Mesendoderm (in vitro differentiated cells): ENCODE measurements around the gene PAM.

Experiments used
- DNase-seq: peaks from one replicate; pipeline ENCODE4 v3.0.0; 2013
- H2AK5ac ChIP-seq: 2 replicates; pipeline ENCODE4 v1.6.1; 2013; ENCODE audit warnings: low read length, inconsistent platforms
- H2BK120ac ChIP-seq: 2 replicates; pipeline ENCODE4 v1.6.1; 2013; ENCODE audit warnings: low read depth, mild to moderate bottlenecking, low read length, moderate library complexity, mixed read lengths
- H2BK15ac ChIP-seq: replicated peaks from 2 replicates; pipeline ENCODE4 v1.6.1; 2013; ENCODE audit warnings: low read depth, mild to moderate bottlenecking, moderate library complexity
- H2BK5ac ChIP-seq: 2 replicates; pipeline ENCODE4 v1.6.1; 2013; ENCODE audit warnings: low read length, inconsistent platforms
- H3K18ac ChIP-seq: 2 replicates; pipeline ENCODE4 v1.6.1; 2013; ENCODE audit warnings: mild to moderate bottlenecking, low read length, mixed read lengths
- H3K23ac ChIP-seq: one replicate; pipeline ENCODE4 v1.6.1; 2013; ENCODE audit warnings: low read length
- H3K27ac ChIP-seq: 2 replicates; pipeline ENCODE4 v1.5.1; 2013; ENCODE audit warnings: low read depth, mild to moderate bottlenecking, inconsistent platforms, low read length, moderate library complexity
- H3K27me3 ChIP-seq: 2 replicates; pipeline ENCODE4 v1.6.1; 2013; ENCODE audit warnings: low read length, control low read depth, mild to moderate bottlenecking, inconsistent platforms; ENCODE audit not compliant: insufficient read depth, poor library complexity
- H3K36me3 ChIP-seq: 2 replicates; pipeline ENCODE4 v1.6.1; 2013; ENCODE audit warnings: low read length, inconsistent platforms; ENCODE audit not compliant: control insufficient read depth, insufficient read depth
- H3K4ac ChIP-seq: one replicate; pipeline ENCODE4 v1.6.1; 2013; ENCODE audit warnings: low read depth, mild to moderate bottlenecking, low read length, moderate library complexity
- H3K4me1 ChIP-seq: 2 replicates; pipeline ENCODE4 v1.6.1; 2013; ENCODE audit warnings: low read depth, low read length, inconsistent platforms; ENCODE audit not compliant: control insufficient read depth
- H3K4me2 ChIP-seq: 2 replicates; pipeline ENCODE4 v1.6.1; 2013; ENCODE audit warnings: low read length
- H3K4me3 ChIP-seq: 2 replicates; pipeline ENCODE4 v1.5.1; 2013; ENCODE audit warnings: mild to moderate bottlenecking, low read length
- H3K56ac ChIP-seq: one replicate; pipeline ENCODE4 v1.6.1; 2013; ENCODE audit warnings: low read length
- H3K79me1 ChIP-seq: 2 replicates; pipeline ENCODE4 v1.6.1; 2013; ENCODE audit warnings: low read length, inconsistent platforms
- H3K79me2 ChIP-seq: 2 replicates; pipeline ENCODE4 v1.6.1; 2013; ENCODE audit warnings: mild to moderate bottlenecking, low read length; ENCODE audit not compliant: control insufficient read depth, insufficient read depth
- H3K9ac ChIP-seq: 2 replicates; pipeline ENCODE4 v1.6.1; 2013; ENCODE audit warnings: low read length, inconsistent platforms
- H4K5ac ChIP-seq: one replicate; pipeline ENCODE4 v1.6.1; 2013; ENCODE audit warnings: low read length
- H4K8ac ChIP-seq: one replicate; pipeline ENCODE4 v1.6.1; 2013; ENCODE audit warnings: low read depth, mild to moderate bottlenecking, control low read depth, low read length, moderate library complexity
- WGBS: extraction: QIAGEN DNeasy Blood & Tissue Kit; methylation state at CpG from one replicate; pipeline ENCODE4 v1.1.7; 2013; ENCODE audit warnings: low lambda C conversion rate, missing lambda C conversion rate; ENCODE audit not compliant: insufficient coverage; ENCODE audit errors: extremely low coverage; 5-methylcytosine and 5-hydroxymethylcytosine counted together

The PAM gene

DNA sequence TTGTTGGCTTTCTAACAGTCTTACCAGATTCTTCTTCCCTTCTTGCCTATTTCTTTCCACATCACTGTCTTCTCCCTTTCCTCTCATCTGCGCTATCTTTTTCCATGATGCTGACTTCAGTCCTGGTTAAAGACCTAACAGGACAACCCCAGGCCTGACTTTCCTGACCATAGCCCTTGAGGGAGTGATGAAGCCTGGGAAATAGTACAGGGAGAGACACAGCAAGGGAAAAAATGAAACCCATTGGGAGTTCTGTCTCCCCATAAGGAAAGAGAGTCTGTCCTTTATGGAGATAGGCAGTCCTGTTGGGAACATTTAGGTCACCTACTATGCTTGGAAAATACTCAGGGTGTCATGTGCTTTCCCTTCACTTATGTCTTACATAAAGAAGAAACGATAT is 272.2 kb downstream of the PAM start:
- Histone ChIP-seq H3K4me2 (no peak overlapping the region), H2BK5ac (no peak overlapping the region), H2AK5ac (no peak overlapping the region), H4K8ac (no peak overlapping the region), H3K4ac (no peak overlapping the region), H3K79me2 (no peaks in the 10 kb centered on the region), H3K4me1 (no peaks in the 10 kb centered on the region), H3K27ac (no peak overlapping the region), H4K5ac (no peak overlapping the region), H3K56ac (no peak overlapping the region), H2BK120ac (no peak overlapping the region), H3K4me3 (no peak overlapping the region), H3K9ac (no peak overlapping the region), H3K18ac (no peak overlapping the region), H2BK15ac (no peak overlapping the region), H3K36me3 (no peaks in the 10 kb centered on the region), H3K79me1 (no peaks in the 10 kb centered on the region), H3K23ac (no peak overlapping the region), H3K27me3 (no peaks in the 10 kb centered on the region)
- DNase-seq: no peak
- no CpG with 5 or more reads among the region's 2 CpGs for WGBS

DNA sequence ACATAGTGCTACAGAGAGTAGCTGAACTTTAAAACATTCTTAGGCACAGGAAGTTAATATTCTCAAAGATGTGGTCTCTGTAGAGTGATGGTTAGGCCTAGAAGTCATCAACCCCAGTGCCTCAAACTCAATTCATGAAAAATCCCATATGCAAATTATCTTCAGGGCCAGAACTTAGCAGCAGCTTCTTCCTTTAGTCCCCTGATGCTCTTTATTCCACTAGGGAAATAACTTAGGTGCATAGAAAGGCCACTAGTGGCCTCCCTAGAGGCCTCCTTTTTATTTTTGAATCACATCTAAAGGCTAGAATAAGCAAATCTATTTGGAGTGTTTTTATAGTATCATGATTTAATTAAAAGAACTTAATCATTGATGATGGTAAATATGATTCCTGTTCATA is 276.5 kb downstream of the PAM start:
- Histone ChIP-seq H3K9ac (no peak overlapping the region), H3K18ac (no peak overlapping the region), H4K5ac (no peak overlapping the region), H2BK120ac (no peak overlapping the region), H3K36me3 (no peaks in the 10 kb centered on the region), H3K4me3 (no peak overlapping the region), H3K27me3 (no peaks in the 10 kb centered on the region), H3K79me2 (no peaks in the 10 kb centered on the region), H3K27ac (no peak overlapping the region), H3K79me1 (no peaks in the 10 kb centered on the region), H3K23ac (no peak overlapping the region), H2AK5ac (no peak overlapping the region), H3K56ac (no peak overlapping the region), H4K8ac (no peak overlapping the region), H3K4me1 (no peaks in the 10 kb centered on the region), H3K4me2 (no peak overlapping the region), H2BK5ac (no peak overlapping the region), H3K4ac (no peak overlapping the region), H2BK15ac (no peak overlapping the region)
- DNase-seq: peak; percentile 23

DNA sequence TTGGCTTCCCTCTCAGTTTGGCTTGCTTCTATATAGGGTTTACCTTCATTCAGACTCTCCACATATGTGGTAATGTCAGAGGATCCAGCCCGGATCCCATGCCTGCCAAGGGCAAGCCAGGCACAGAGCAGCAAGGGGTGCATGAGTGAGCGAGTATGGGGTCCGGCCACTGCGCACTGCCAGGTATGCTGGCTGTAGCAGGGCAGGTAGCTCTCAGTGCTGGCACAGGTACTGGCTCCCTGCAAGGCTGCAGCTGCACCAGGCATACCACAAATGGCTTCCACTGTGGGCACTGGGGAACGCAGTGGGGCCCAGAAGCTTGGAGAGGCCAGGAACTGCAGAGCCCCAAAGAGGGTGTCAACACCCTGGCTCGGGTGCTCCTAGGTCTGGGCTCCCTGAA is 278.6 kb downstream of the PAM start:
- no peak overlapping the region for H3K18ac ChIP-seq
- no peaks in the 10 kb centered on the region for H3K79me2 ChIP-seq
- no peak overlapping the region for H3K9ac ChIP-seq
- no peak overlapping the region for H4K5ac ChIP-seq
- H3K23ac ChIP-seq: no peak overlapping the region
- H3K4ac ChIP-seq: no peak overlapping the region
- no peak overlapping the region for H2BK120ac ChIP-seq
- H3K56ac ChIP-seq: no peak overlapping the region
- DNase-seq: no peak
- no peak overlapping the region for H2BK15ac ChIP-seq
- no peaks in the 10 kb centered on the region for H3K4me1 ChIP-seq
- no peak overlapping the region for H2BK5ac ChIP-seq
- no peak overlapping the region for H3K4me3 ChIP-seq
- H4K8ac ChIP-seq: no peak overlapping the region
- H3K4me2 ChIP-seq: no peak overlapping the region
- H3K36me3 ChIP-seq: no peaks in the 10 kb centered on the region
- no peaks in the 10 kb centered on the region for H3K79me1 ChIP-seq
- no peak overlapping the region for H2AK5ac ChIP-seq
- H3K27me3 ChIP-seq: no peaks in the 10 kb centered on the region
- H3K27ac ChIP-seq: no peak overlapping the region
- WGBS: no CpG with 5 or more reads among the region's 6 CpGs

GRCh38 chr5:103034662-103035392 is 279.7 kb downstream of the PAM start:
- Histone ChIP-seq H4K5ac (no peak overlapping the region), H3K56ac (no peak overlapping the region), H3K27me3 (no peaks in the 10 kb centered on the region), H2AK5ac (no peak overlapping the region), H3K23ac (no peak overlapping the region), H3K9ac (no peak overlapping the region), H3K4me1 (no peaks in the 10 kb centered on the region), H2BK120ac (no peak overlapping the region), H3K79me2 (no peaks in the 10 kb centered on the region), H3K79me1 (no peaks in the 10 kb centered on the region), H2BK5ac (no peak overlapping the region), H3K4ac (no peak overlapping the region), H3K27ac (no peak overlapping the region), H4K8ac (no peak overlapping the region), H3K4me2 (no peak overlapping the region), H3K4me3 (no peak overlapping the region), H3K18ac (no peak overlapping the region), H2BK15ac (no peak overlapping the region), H3K36me3 (no peaks in the 10 kb centered on the region)
- WGBS: no CpG with 5 or more reads among the region's 8 CpGs
- no peak for DNase-seq

- no CpG with 5 or more reads among the region's 2 CpGs for WGBS
- no peak overlapping the region for H3K4ac ChIP-seq
- no peak overlapping the region for H4K5ac ChIP-seq
- DNase-seq: no peak
- H3K4me1 ChIP-seq: no peaks in the 10 kb centered on the region
- no peak overlapping the region for H2AK5ac ChIP-seq
- H3K23ac ChIP-seq: no peak overlapping the region
- no peak overlapping the region for H2BK15ac ChIP-seq
- H2BK5ac ChIP-seq: no peak overlapping the region
- H3K27ac ChIP-seq: no peak overlapping the region
- no peak overlapping the region for H3K56ac ChIP-seq
- no peaks in the 10 kb centered on the region for H3K36me3 ChIP-seq
- H3K79me1 ChIP-seq: no peaks in the 10 kb centered on the region
- no peaks in the 10 kb centered on the region for H3K79me2 ChIP-seq
- H3K9ac ChIP-seq: no peak overlapping the region
- H2BK120ac ChIP-seq: no peak overlapping the region
- no peak overlapping the region for H4K8ac ChIP-seq
- no peak overlapping the region for H3K4me3 ChIP-seq
- no peak overlapping the region for H3K18ac ChIP-seq
- H3K27me3 ChIP-seq: no peaks in the 10 kb centered on the region
- H3K4me2 ChIP-seq: no peak overlapping the region
Measured at GRCh38 chr5:103035701-103036100, 280.6 kb downstream of the PAM start.

DNA sequence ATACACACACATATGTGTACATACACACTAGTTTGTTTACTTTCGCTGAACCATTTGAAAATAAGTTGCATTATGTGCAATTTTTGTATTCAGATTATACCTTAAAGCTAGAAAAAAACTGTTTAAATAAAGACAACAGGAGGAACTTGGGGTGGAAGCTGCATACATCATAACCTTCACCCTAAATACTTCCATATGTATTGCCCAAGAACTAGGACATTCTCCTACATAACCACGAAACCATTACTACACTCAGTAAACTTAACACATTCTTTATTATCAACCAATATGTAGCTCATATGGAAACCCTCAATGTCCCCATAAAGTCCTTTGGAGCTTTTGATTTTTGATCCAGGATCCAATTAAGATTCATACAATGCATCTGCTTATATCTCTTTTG is 281.5 kb downstream of the PAM start:
- H3K27me3 ChIP-seq: no peaks in the 10 kb centered on the region

More for the DNA sequence above, 281.5 kb downstream of the PAM start:
- H4K8ac ChIP-seq: no peak overlapping the region
- H2BK15ac ChIP-seq: no peak overlapping the region
- no peak overlapping the region for H3K18ac ChIP-seq
- no peak overlapping the region for H3K9ac ChIP-seq
- no peak for DNase-seq
- no peak overlapping the region for H3K27ac ChIP-seq
- WGBS: 100% methylated on average over 1 of the region's 2 CpGs
- no peaks in the 10 kb centered on the region for H3K4me1 ChIP-seq
- H3K36me3 ChIP-seq: no peaks in the 10 kb centered on the region
- no peak overlapping the region for H3K56ac ChIP-seq
- no peak overlapping the region for H2AK5ac ChIP-seq
- H3K79me2 ChIP-seq: no peaks in the 10 kb centered on the region
- H3K79me1 ChIP-seq: no peaks in the 10 kb centered on the region
- H3K23ac ChIP-seq: no peak overlapping the region
- no peak overlapping the region for H3K4ac ChIP-seq
- no peak overlapping the region for H3K4me2 ChIP-seq
- no peak overlapping the region for H4K5ac ChIP-seq
- H2BK120ac ChIP-seq: no peak overlapping the region
- H3K4me3 ChIP-seq: no peak overlapping the region
- no peak overlapping the region for H2BK5ac ChIP-seq
